Suppressor macrophage (primary cell): Measurements from ENCODE around the gene TRAPPC10.

Experiments used
- DNase-seq, 4 experiments: peaks; one replicate each; pipeline ENCODE4 v3.0.0-alpha.2; 2020 to 2022

Gene TRAPPC10

DNA sequence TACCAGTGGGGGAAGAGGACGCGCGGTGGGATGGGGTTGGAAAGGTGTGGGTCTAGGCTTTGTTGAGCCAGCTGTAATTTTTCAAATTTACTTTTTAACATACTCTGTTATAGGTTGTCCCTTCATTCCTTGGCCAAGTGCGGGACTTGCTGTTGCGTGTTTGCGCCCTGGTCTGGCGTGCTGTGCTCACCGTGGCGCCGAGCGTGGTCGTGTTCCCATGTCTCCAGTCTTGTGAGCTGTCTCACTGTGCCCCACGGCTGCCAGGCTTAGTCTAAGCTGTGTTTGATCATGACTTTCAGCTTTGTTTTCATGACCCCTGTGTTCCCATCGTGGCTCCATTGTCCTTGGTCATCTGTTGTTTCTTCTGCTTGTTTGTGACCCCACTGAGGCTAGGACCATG is 26.0 kb downstream of the TRAPPC10 start:
- DNase-seq = no peak

DNA sequence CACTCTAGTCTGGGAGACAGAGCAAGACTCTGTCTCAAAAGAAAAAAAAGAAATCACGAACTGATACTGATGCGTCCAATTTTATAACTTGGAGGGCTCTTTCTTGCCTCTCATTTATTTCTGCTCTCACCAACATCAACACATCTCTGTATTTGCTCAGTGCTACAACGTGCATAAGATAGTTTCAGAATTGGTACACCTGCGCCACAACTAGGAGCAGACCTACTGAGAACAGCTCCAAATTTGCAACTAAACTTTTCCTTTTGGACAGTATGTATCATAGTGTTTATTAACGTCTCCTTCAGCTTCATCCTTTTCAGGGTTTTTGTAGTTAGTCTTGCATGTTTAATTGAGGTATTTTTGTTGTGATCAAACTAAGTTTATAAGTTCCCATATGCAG is 27.7 kb downstream of the TRAPPC10 start:
- no peak for DNase-seq

DNA sequence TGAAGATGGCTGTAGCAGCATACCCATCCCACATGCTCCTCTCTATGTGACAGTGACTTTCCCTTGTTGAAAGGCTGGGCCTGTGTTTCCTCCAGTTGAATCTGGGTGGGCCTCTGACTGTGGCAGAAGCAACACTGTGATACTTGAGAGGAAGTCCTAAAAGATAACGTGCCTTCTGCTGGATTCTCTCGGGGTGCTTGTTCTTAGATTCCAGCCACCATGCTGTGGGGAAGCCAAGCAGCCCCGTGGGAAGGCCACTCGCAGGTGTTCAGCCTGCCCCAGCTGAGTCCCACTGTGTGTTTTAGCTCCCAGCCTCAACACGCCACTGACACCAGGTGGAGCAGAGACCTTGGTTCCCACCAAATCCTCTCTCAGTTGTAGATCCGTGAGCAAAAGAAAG is 31.5 kb downstream of the TRAPPC10 start:
- no peak for DNase-seq

DNA sequence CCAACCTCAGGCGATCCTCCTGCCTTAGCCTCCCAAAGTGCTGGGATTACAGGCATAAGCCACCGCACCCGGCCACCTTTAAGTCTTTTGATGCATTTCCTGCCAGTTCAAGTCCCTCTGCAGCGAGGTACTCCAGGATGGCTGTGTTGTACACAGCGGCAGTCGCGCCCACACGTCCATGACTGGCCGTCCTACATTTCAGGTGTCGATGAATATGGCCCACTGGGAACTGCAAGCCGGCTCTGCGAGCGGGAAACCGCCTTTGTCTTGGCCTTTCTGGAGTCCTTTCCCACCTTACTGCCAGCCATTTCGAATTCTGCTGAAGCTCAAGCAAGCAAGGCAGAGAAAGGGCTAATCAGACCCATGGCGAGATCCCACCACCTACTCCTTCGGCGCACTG is 34.6 kb downstream of the TRAPPC10 start:
- DNase-seq = no peak

DNA sequence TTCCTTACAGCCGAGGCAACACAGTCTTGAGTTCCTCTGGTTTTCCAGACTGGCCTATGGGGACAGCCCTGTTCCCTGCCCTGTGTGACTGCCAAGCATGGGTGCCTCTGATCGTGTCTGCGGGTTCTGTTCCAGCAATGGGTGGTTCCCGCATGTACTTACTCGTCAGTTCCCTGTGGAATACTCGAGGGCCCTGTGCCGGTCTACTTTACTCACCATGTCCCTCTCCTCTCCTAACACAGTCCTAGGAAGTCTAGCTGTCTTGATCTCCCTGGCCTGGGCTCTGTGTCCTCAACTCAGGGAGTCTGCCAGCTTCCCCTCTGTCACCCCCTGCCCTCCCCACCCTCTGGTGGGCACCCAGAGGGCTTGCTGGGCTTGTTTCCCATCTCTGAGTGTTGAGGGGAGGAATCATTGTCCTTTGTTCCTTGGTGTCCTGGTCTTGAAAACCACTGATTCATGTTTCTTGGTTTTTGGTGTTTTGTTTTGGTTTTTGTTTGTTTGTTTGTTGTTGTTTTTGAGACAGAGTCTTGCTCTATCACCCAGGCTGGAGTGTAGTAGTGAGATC is 36.0 kb downstream of the TRAPPC10 start:
- no peak for DNase-seq

DNA sequence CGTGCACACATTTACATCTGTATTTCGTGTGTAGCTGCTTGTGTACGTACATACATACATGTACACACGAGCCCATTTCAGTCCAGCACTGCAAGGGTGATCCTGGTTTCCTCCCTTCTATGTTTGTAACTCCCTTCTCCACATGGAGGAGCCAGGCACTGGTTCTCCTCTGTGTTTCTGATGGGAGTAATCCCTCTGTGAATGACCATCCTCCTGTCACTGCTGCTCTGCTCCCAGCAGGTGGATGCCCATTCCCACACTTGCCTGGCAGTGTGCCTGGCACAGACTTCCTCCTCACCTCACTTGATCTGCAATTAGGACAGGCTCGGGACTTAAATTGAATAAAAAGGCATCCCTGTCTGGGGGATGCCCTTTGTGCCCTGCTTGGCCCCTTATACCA is 37.1 kb downstream of the TRAPPC10 start:
- DNase-seq = no peak

DNA sequence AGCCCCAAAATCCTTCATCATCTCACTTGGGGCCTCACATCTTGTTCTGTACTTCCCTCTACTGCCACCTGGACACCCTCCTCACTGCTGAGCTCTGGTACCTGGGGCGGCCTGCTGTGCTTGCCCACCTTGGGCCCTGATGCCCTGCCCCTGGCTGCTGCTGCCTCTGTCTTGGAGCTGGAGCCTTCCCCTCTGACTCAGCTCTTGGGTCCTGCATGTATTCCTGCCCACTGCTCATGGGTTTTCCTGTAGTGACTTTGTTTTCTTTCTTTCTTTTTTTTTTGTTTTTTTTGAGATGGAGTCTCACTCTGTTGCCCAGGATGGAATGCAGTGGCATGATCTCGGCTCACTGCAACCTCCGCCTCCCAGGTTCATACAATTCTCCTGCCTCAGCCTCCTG is 37.5 kb downstream of the TRAPPC10 start:
- no peak for DNase-seq

DNA sequence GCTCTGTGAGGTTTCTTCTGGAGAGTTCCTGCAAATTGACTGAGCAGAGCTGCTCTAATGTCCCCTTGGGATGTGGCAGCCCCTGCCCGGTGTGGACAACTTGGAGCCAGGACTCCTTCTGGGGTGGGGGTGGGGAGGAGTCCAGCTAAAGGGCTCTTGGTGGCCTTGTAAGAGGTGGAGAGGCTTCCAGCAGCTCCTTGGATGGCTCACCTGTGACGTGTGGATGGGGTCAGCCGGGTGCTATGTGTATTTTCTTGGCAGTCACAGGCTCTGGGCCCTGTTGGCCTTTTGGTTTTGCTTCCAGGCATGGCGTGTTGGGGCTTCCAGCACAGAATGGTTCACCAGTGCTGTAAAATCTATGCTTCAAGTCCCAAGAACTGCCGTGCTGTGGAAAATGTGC is 38.2 kb downstream of the TRAPPC10 start:
- DNase-seq = no peak

DNA sequence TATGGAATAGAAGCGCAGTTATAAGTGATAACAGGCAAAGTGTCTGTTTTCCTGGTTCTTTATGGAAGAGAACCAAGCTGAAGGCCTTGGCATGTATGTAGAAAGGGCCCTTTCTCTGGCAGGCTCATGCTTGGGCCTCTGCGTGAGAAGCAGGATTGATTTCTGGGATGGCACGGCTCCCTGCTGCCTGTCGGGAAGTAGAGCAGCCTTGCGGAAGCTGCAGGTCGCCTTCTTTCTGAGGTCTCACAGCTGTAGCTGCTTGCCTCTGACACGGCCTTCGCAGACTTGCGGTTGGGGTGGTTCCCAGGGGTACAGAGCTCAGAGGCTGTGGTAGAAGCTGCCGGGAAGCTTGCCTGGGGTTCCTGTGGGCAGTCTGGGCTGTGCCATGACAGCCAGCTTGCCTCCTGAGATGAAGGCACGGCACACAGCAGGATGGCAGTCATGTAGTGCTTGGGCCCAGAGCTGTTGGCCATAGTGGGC is 39.4 kb downstream of the TRAPPC10 start:
- DNase-seq = no peak

DNA sequence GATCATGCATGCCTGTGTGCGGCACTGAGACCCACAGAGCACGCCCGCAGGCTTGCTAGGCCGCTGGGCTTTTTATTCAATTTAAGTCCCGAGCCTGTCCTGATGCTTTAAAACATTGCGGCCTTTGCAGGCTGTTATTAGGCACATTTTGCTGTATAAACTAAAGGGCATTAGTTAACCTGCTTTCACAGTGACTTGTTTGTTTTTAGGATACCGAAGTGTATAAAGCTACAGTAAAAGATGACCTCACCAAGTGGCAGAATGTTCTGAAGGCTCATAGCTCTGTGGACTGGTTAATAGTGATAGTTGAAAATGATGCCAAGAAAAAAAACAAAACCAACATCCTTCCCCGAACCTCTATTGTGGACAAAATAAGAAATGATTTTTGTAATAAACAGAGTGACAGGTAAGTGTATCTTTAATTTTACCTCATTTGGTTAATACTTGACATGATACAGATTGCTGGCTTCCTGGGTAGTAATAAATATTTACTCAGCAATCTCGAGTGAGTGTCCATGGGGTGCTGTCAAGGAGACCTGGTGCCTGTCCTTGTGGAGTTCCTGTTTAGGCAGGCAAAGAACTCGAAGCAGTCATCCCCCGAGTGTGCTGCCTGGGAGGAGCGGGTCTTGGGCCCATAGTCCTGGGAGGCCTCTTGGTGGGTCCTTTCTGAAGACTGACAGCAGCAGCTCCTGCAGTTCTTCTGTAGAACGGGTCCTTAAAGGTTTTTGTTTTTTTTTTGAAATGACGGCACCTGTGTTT is 40.1 kb downstream of the TRAPPC10 start:
- no peak for DNase-seq

DNA sequence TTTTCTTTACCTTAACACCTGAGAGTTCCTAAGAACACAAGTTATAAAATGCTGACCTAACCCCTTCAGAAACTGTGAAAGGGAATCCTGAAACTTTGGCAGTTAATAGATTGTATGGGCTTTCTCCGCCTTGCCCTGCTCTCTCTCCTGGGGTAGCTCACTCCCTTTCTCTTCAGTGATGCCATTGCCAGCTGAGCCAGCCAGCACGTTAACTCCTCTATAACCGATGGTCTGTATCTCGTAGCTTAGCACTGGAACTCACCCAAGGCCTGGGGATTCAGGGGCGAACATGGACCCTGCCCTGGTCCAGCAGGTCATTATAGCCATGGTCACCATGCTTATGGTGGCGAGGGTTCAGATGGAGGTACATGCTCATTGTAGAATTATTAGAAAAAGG is 40.7 kb downstream of the TRAPPC10 start:
- DNase-seq = no peak

DNA sequence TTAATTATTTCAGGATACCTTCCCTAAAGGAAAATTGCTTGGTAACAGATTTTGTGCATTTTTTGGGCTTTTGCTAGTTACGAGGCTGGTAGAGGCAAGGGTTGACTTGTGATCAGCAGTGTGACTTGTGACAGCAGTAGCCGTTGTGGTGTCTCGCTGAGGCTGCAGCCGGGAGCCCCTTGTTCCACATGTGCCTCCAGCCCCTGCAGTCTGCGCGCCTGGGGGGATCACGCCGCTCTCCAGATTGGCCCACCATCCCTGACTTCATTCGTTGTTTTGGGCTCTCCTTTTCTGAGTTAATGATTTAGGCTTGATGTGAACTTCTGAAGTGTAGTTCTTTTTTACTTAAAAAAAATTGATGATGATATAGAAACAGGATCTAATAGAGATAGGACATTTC is 41.5 kb downstream of the TRAPPC10 start:
- DNase-seq = no peak

DNA sequence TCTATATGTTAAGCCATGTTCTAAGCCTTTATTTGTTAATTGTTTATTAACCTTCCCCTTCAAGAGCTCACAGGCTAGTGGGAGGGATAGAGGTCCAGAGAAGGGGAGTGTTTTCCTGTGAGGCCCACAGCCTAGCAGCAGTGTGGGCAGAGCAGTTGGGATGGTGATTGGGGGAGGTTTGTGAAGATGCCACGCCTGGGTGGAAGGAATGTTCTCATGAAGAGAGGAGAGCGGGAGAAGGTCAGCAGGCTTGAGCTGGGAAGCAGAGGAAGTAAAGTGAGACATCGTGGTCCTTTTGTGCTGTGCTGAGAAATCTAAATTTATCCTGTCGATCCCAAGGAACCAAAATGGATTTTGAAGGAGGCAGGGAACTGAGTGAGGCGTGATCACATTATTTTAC is 42.6 kb downstream of the TRAPPC10 start:
- no peak for DNase-seq

DNA sequence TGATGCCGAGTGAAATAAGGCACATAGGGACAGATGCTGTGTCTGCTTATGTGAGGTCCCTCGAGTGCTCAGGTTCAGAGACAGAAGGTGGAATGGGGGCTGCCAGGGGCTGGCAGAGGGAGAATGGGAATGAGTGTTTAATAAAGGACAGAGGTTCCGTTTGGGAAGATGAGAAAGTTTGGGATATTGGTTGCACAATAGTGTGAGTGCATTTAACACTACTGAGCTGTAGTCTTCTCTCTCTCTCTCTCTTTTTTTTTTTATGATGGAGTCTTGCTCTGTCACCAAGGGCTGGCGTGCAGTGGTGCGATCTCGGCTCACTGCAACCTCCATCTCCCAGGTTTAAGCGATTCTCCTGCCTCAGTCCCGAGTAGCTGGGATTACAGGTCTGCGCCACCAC is 44.9 kb downstream of the TRAPPC10 start:
- no peak for DNase-seq

DNA sequence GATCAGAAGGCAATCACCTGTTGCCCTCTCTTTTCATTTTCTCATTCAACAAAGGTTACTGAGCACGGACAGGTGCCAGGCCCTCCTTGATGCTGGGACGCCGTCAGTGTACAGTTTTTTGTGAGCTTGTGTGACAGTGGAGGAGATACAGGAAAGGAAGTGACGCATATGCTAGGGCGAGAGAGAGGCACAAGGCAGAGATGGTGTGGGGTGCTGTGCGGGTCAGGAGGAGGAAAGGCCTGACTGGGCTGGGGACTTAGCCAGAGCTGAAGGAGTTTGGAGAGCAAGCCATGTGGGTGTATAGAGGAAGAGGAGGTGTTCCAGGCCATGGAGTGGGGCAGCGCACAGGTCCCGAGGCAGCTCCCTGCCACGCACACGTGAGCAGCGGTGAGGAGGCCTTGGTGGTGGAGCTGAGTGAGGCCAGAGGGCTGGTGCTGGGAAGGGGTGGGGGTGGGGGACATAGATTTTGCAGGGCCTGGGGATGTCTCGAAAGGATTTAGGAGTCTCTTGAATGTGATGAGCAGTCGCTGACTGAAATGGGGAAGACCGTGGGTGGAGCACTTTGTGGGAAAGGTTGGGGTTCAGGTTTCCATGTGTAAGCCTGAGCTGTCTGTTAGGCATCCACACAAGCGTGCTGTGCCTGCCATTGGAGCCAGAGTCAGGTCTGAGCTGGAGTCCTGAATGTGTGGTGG is 46.0 kb downstream of the TRAPPC10 start:
- no peak for DNase-seq

DNA sequence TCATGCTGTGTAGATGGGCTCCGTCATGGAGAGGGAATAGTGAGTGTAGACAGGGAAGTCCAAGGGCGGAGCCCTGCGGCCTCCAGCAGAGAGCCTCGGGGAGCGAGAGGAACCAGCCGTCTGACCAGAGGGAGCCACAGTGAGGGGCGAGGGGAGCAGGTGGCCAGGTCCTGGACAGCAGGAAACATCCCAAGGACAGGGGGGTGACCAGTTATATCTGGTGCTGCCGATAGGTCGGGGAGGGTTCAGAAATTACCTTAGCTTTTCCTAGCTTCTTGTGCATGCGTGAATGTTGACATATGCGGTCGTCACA is 46.5 kb downstream of the TRAPPC10 start:
- DNase-seq = no peak

DNA sequence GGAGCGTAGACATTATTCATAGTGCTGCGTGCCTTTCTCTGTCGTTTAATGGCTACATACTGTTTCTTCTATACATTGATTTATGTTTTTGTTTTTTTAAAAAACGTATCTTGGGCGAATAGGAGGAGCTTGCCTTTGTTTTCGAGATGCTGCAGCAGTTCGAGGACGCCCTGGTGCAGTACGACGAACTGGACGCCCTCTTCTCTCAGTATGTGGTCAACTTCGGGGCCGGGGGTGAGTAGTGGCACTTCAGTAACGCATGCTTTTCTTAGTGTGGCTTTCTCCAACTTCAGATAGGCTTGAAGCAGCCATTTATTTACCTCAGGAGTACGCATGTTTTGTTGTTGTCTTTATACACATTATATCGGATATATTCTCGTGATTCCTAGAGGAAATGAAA is 46.9 kb downstream of the TRAPPC10 start:
- DNase-seq = no peak

DNA sequence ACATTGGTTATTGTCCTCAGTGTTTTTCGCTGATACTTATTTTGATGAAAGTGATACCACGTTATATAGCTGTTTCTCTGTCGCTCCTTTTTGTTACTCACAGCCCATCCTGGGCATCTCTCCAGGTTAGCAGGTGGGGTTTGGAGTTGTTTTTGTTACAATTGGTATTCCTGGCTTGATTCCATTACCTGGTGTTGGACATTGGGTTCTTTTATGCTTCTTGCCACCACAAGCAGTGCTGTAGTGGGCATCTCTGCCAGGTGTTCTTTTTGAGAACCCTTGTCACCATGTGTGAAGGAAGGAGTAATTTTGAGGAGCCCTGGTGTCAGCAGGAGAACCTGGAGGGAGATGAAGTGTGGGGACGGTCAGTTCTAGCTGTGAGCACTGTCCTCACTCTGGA is 47.6 kb downstream of the TRAPPC10 start:
- no peak for DNase-seq

DNA sequence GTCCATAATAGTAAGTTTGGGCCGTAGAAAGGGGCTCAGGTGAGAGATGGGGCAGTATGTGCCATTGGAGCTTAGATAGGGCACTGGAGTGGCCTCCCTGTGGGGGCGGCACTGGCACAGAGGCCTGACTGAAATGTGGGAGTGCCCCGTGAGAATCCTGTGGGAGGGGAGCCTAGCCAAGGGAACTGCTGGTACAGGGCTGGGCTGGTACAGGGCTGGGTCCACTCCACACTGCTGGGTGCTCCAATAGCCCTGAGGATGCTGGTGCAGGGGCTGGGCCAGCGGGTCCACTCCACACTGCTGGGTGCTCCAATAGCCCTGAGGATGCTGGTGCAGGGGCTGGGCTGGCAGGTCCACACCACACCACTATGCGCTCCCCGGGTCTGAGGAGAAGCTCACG is 50.3 kb downstream of the TRAPPC10 start:
- no peak for DNase-seq

DNA sequence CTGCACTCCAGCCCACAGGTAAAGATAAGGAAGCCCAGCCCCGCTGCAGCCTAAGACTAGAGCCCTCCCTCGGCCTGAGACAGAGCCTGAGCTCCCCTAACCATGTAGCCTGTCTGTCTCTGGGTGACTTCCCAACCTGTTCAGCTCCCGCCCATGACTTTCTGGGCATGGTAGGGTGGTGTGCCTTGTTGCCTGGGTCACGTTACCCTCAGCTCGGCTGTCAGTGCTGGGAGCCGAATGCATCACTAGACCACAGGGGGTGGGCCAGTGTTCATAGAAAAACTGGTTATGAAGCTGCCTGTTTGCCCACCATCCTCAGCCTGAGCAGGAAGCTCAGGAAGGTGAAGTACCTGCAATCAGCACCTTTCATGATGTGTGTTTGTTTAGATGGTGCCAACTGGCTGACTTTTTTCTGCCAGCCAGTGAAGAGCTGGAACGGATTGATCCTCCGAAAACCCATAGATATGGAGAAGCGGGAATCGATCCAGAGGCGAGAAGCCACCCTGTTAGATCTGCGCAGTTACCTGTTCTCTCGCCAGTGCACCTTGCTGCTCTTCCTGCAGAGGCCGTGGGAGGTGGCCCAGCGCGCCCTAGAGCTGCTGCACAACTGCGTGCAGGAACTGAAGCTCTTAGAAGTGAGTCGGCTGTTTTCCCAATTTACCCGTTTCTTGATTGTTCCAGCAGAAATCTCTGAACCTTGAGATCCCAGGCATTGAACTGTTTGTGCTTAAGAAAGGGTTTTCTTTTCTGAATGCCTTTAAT is 51.2 kb downstream of the TRAPPC10 start:
- DNase-seq = no peak

DNA sequence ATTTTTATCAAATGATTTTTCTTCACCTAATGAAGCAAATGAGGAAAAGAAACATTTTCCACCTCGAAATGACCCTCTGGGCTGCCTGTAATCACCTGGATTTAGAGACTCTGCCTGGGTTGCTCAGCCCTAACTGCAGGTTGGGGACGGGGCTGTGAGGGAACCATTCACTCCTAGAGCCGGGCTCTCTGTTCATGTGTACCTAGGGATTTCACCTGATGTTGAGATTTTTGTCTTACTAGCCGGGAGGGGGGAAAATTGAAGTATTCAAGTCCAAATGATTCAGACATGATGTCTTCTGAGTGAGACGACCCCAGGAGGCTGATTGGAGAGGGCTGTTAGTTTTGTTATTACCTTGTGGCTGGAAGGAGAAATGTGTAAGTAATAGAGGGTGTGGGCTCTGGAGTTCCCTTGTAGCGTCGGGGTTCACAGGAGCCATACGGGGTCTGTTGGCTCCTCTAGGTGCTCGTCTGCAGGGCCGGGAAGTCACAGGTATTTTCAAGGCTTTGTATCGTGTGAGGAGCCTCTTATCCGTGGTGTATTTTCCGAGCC is 52.8 kb downstream of the TRAPPC10 start:
- no peak for DNase-seq

DNA sequence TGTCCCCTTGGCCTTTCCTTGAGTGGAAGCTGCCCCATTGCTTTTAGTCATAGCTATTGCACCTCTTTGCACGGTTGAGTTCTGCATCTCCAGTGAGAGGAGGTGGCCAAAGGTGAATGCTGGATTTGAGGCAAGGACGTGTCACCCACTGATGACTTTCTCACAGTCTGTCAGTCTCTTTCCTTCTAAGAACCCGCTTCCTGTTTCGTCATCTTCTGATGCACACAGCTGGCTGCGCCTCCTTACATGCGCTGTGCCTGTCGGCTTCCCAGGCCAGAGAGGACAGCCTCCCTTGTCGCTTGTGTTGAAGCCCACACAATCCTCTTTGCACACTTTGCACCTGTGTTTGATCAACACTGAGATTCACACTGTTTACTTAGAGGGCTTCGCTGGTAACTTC is 53.3 kb downstream of the TRAPPC10 start:
- DNase-seq = peak; percentile 53 to 81 (median 79)

DNA sequence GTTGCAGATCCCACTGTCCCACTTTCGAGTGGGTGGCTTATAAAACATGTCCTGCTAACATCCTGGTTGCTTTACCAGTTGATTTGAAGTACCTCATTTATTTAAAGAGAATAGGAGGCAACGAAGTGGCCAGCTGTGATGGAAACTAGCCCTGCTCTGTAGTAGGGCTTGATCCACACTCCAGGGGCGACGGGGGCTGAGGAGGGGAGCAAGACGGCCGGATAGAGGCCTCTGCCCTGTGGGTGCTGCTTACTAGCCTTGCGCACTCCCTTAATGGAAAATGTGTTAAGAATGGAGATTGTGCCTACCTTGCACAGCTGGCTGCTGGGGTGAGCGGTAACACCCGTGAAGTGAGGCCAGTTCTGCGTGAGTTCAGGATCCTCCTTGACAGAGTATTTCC is 54.0 kb downstream of the TRAPPC10 start:
- DNase-seq = no peak
